ENCODE data around the gene MED13. TPM values are rescaled to one million over a fixed set of nuclear protein-coding genes. Genes with fewer than 3 reads are reported as not detected.
A peak's percentile ranks its signal among the peaks of the same experiment; 100 is the strongest.

MED13 gene
- total and polyA plus RNA-seq, 9 of the 15 experiments (the other 6 are each of a cell fraction or from before 2014, with no cell fraction given) = 5.4 to 48.4 (median 28.2) TPM

DNA sequence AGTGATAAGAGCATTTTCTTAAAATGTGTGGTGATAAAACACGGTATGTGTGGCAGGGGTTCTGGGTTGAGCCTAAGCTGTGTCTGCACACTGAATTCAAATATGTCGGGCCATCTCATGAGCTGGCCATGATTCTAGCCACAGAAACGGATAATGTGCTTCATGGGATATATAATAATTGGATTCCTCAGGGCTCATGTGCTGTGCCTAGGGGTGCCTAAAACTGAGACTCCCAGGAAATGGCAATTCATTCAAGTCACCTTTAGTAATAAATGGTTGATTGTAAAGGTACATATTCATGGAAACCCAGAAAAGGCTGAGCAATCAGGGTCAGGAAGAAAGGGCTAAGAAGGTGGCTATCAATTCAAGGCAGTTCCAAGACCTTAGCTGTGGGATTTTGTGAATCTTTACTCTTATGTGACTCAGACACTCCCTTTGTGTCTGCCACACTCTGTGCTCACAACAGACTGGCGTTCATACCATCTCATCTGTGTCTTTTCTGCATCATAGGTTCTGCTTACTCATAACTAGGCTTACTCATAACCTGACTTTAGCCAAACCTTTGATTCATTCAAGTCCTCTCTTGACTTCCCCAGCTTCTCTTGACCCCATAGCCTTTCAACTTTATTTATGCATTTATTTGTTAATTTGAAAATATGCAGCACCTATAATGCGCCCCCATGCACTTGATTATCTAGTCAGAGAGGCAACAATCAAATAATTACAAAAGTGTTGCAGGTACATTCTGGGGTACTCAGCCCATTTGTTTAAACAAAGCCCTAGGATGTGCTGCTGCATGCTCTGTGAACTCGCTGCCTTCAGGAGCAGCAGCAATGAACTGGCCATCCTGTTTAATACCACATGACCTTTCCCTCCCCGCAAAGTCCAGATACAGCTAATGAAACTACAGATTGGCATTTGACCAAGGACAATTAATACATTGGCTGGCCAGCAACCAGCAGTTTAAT, 28.4 kb upstream of the MED13 start:
- Histone ChIP-seq H3K4me3 (no peak overlapping the region), H3K9me3 (replicated peaks; ENCODE audit: control insufficient read depth, insufficient read depth, low read depth, low read length) (no peaks in the 10 kb centered on the region), H3K9ac (ENCODE audit: insufficient read depth in 1 of 2, low read depth in 2 of 2, low read length in 2 of 2) (no peak overlapping the region), H3K4me1 (replicated peaks in 1 of 2; ENCODE audit: control insufficient read depth in 2 of 2, insufficient read depth in 2 of 2, low read length in 2 of 2) (peaks cover 0 to 10% of the 10 kb centered on the region in 2 experiments; a peak in 2 of 5 replicates), H2AFZ (ENCODE audit: low read depth, low read length) (peak overlapping the region; percentile 51), H3K4me2 (ENCODE audit: insufficient read depth, low read length) (no peak overlapping the region), H3K79me2 (ENCODE audit: control insufficient read depth, insufficient read depth, low read length) (no peaks in the 10 kb centered on the region), H4K20me1 (replicated peaks; ENCODE audit: control insufficient read depth, insufficient read depth, low read length) (no peaks in the 10 kb centered on the region), H3K9me1 (ENCODE audit: control insufficient read depth, insufficient read depth, low read length) (no peaks in the 10 kb centered on the region), H3K36me3 (ENCODE audit: control insufficient read depth, insufficient read depth, low read length) (no peaks in the 10 kb centered on the region), H3K27ac (ENCODE audit: extremely low read depth, low read depth, low read length) (no peak overlapping the region), H3K27me3 (ENCODE audit: control insufficient read depth in 2 of 2, insufficient read depth in 2 of 2, low read length in 2 of 2) (no peaks in the 10 kb centered on the region)
- CTCF ChIA-PET (ENCODE audit: low intra/inter-chr PET ratio) = no interaction called here
- DNase-seq (ENCODE audit: extremely low read depth in 1 of 4, low spot score in 3 of 4) = peak in 1 of 4 experiments; percentile 23
- BruUV-seq (replicated peaks) = no TSS peak
- 35% methylated on average over 7 of the region's 7 CpGs for WGBS (ENCODE audit: insufficient coverage, low coverage, missing lambda C conversion rate)
- intact Hi-C loops (cut with micrococcal nuclease) (no loop called here), in situ Hi-C loops (cut with MboI) (no loop called here)
- TF ChIP-seq MAFK (IDR thresholded peaks at IDR 0.05; ENCODE audit: low read length) (0 out of 2 replicates have a peak, but pooled peaks have one; percentile 13), FOSL1 (tag; conservative IDR thresholded peaks at IDR 0.05) (peak; percentile 84), MCM5 (IDR thresholded peaks at IDR 0.05; ENCODE audit: low read depth) (no peak), SMARCA4 (IDR thresholded peaks at IDR 0.05) (0 out of 2 replicates have a peak, but pooled peaks have one; percentile 30), JUND (IDR thresholded peaks at IDR 0.05; ENCODE audit: borderline replicate concordance, low read depth, low read length) (peak; percentile 53; the same call in 1 of the 2 replicates), JUND (tag; IDR thresholded peaks at IDR 0.05; ENCODE audit: borderline replicate concordance, low read depth, low read length) (no peak), THRAP3 (IDR thresholded peaks at IDR 0.05; ENCODE audit: borderline replicate concordance) (no peak), JUN (IDR thresholded peaks at IDR 0.05; ENCODE audit: borderline replicate concordance, low read depth, low read length) (peak; percentile 31; the same call in 1 of the 2 replicates), JUN (CRISPR knock-in tag; IDR thresholded peaks at IDR 0.05; ENCODE audit: borderline replicate concordance) (no peak), C11orf30 (IDR thresholded peaks at IDR 0.05; ENCODE audit: low read depth) (peak; percentile 21; the same call in 1 of the 2 replicates)
- TF ChIP-seq, protein P1, sequence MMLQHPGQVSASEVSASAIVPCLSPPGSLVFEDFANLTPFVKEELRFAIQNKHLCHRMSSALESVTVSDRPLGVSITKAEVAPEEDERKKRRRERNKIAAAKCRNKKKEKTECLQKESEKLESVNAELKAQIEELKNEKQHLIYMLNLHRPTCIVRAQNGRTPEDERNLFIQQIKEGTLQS (IDR thresholded peaks at IDR 0.05) = peak; percentile 67; the same call in 1 of the 2 replicates
- TF ChIP-seq, protein P1 (CRISPR knock-in tag; conservative IDR thresholded peaks at IDR 0.05) = no peak
- TF ChIP-seq, protein P2, sequence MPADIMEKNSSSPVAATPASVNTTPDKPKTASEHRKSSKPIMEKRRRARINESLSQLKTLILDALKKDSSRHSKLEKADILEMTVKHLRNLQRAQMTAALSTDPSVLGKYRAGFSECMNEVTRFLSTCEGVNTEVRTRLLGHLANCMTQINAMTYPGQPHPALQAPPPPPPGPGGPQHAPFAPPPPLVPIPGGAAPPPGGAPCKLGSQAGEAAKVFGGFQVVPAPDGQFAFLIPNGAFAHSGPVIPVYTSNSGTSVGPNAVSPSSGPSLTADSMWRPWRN (IDR thresholded peaks at IDR 0.05; ENCODE audit: low read depth) = no peak
- TF ChIP-seq, protein P3, sequence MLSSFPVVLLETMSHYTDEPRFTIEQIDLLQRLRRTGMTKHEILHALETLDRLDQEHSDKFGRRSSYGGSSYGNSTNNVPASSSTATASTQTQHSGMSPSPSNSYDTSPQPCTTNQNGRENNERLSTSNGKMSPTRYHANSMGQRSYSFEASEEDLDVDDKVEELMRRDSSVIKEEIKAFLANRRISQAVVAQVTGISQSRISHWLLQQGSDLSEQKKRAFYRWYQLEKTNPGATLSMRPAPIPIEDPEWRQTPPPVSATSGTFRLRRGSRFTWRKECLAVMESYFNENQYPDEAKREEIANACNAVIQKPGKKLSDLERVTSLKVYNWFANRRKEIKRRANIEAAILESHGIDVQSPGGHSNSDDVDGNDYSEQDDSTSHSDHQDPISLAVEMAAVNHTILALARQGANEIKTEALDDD (IDR thresholded peaks at IDR 0.05) = peak; percentile 48; the same call in 1 of the 2 replicates
- ATAC-seq = peak; percentile 53
- FAIRE-seq = peak; percentile 19
- POLR2A ChIA-PET = interaction anchor here (0.6 to 0.7 kb wide), 2 partner anchors 13 to 18 kb away, joined by 3 read pairs; no protein-coding TSS in a partner anchor
